Nephron (organoid): ENCODE results near the gene MACROD2.

Source experiments
- H3K27ac Mint-ChIP-seq, 3 experiments: 2 replicates each; pipeline ENCODE4 v1.8.0; 2020; ENCODE audit warnings: mixed read lengths in 3 of 3, mild to moderate bottlenecking in 2 of 3, moderate library complexity in 1 of 3
- H3K27me3 Mint-ChIP-seq: 2 replicates; pipeline ENCODE4 v1.8.0; 2021; ENCODE audit warnings: low read depth, mild to moderate bottlenecking, moderate library complexity, mixed read lengths
- H3K36me3 Mint-ChIP-seq: 2 replicates; pipeline ENCODE4 v1.8.0; 2020; ENCODE audit warnings: low read depth, mixed read lengths
- H3K4me1 Mint-ChIP-seq: 2 replicates; pipeline ENCODE4 v1.8.0; 2020; ENCODE audit warnings: mixed read lengths
- H3K4me3 Mint-ChIP-seq, 3 experiments: 2 replicates each; pipeline ENCODE4 v1.8.0; 2020; ENCODE audit warnings: mild to moderate bottlenecking in 3 of 3, mixed read lengths in 3 of 3, moderate library complexity in 2 of 3
- H3K9me3 Mint-ChIP-seq: 2 replicates; pipeline ENCODE4 v1.8.0; 2020; ENCODE audit warnings: mixed read lengths
- CTCF ChIP-seq, 3 experiments: fragments of 200-600 bp; sonication (generic); IDR thresholded peaks; one replicate each; pipeline ENCODE4 v1.5.0; 2021; ENCODE audit warnings: antibody characterized with exemption in 3 of 3; ENCODE audit not compliant: unreplicated experiment in 3 of 3

MACROD2 gene

GRCh38 chr20:15146948-15147347 is 1151.6 kb downstream of the MACROD2 start:
- no peak overlapping the region for H3K27ac Mint-ChIP-seq
- TF ChIP-seq CTCF (IDR thresholded peaks at IDR 0.05; ENCODE audit: unreplicated experiment in 3 of 3) = no peak
- no peaks in the 10 kb centered on the region for H3K27me3 Mint-ChIP-seq
- H3K9me3 Mint-ChIP-seq = peaks cover 4% of the 10 kb centered on the region
- peaks cover 13% of the 10 kb centered on the region for H3K4me1 Mint-ChIP-seq
- peaks cover 1% of the 10 kb centered on the region for H3K36me3 Mint-ChIP-seq
- H3K4me3 Mint-ChIP-seq = no peak overlapping the region

GRCh38 chr20:15154070-15154469 is 1158.8 kb downstream of the MACROD2 start:
- no peak overlapping the region for H3K4me3 Mint-ChIP-seq
- H3K36me3 Mint-ChIP-seq = peaks cover 5% of the 10 kb centered on the region
- H3K27me3 Mint-ChIP-seq = no peaks in the 10 kb centered on the region
- TF ChIP-seq CTCF (IDR thresholded peaks at IDR 0.05; ENCODE audit: unreplicated experiment in 3 of 3) = no peak
- peaks cover 13% of the 10 kb centered on the region for H3K9me3 Mint-ChIP-seq
- no peaks in the 10 kb centered on the region for H3K4me1 Mint-ChIP-seq
- no peak overlapping the region for H3K27ac Mint-ChIP-seq

- Mint-ChIP-seq H3K36me3 (peaks cover 5% of the 10 kb centered on the region), H3K9me3 (peaks cover 13% of the 10 kb centered on the region), H3K27ac (no peak overlapping the region), H3K27me3 (no peaks in the 10 kb centered on the region), H3K4me3 (no peak overlapping the region), H3K4me1 (no peaks in the 10 kb centered on the region)
- no peak for TF ChIP-seq CTCF (IDR thresholded peaks at IDR 0.05; ENCODE audit: unreplicated experiment in 3 of 3)
Observed at GRCh38 chr20:15155848-15156401, 1160.6 kb downstream of the MACROD2 start.

GRCh38 chr20:15158533-15158932 is 1163.2 kb downstream of the MACROD2 start:
- Mint-ChIP-seq H3K27ac (no peak overlapping the region), H3K27me3 (no peaks in the 10 kb centered on the region), H3K4me3 (no peak overlapping the region), H3K9me3 (no peaks in the 10 kb centered on the region), H3K4me1 (no peaks in the 10 kb centered on the region), H3K36me3 (no peaks in the 10 kb centered on the region)
- no peak for TF ChIP-seq CTCF (IDR thresholded peaks at IDR 0.05; ENCODE audit: unreplicated experiment in 3 of 3)

GRCh38 chr20:15162079-15162647 is 1166.8 kb downstream of the MACROD2 start:
- TF ChIP-seq CTCF (IDR thresholded peaks at IDR 0.05; ENCODE audit: unreplicated experiment in 3 of 3) = no peak
- Mint-ChIP-seq H3K4me3 (no peak overlapping the region), H3K27ac (no peak overlapping the region), H3K36me3 (no peaks in the 10 kb centered on the region), H3K27me3 (no peaks in the 10 kb centered on the region), H3K9me3 (peaks cover 7% of the 10 kb centered on the region), H3K4me1 (no peaks in the 10 kb centered on the region)

GRCh38 chr20:15163632-15164031 is 1168.3 kb downstream of the MACROD2 start:
- Mint-ChIP-seq H3K9me3 (peaks cover 10% of the 10 kb centered on the region), H3K4me3 (no peak overlapping the region), H3K27me3 (no peaks in the 10 kb centered on the region), H3K27ac (no peak overlapping the region), H3K4me1 (no peaks in the 10 kb centered on the region), H3K36me3 (no peaks in the 10 kb centered on the region)
- no peak for TF ChIP-seq CTCF (IDR thresholded peaks at IDR 0.05; ENCODE audit: unreplicated experiment in 3 of 3)
